ENCODE results near the gene GTPBP8.

GRCh38 chr3:112976953-112977352, 13.8 kb upstream of the GTPBP8 start:
- TF ChIP-seq, protein P1, sequence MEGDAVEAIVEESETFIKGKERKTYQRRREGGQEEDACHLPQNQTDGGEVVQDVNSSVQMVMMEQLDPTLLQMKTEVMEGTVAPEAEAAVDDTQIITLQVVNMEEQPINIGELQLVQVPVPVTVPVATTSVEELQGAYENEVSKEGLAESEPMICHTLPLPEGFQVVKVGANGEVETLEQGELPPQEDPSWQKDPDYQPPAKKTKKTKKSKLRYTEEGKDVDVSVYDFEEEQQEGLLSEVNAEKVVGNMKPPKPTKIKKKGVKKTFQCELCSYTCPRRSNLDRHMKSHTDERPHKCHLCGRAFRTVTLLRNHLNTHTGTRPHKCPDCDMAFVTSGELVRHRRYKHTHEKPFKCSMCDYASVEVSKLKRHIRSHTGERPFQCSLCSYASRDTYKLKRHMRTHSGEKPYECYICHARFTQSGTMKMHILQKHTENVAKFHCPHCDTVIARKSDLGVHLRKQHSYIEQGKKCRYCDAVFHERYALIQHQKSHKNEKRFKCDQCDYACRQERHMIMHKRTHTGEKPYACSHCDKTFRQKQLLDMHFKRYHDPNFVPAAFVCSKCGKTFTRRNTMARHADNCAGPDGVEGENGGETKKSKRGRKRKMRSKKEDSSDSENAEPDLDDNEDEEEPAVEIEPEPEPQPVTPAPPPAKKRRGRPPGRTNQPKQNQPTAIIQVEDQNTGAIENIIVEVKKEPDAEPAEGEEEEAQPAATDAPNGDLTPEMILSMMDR (IDR thresholded peaks at IDR 0.05; ENCODE audit: extremely low read depth in 1 of 2, insufficient read depth in 1 of 2, low read depth in 1 of 2, low read length in 2 of 2) = no peak
- TF ChIP-seq POLR2A (IDR thresholded peaks at IDR 0.05; ENCODE audit: low read depth, low read length) = no peak
- no peak for TF ChIP-seq POLR2AphosphoS5 (IDR thresholded peaks at IDR 0.05; ENCODE audit: insufficient read depth, low read depth, low read length)
- TF ChIP-seq, protein P2, sequence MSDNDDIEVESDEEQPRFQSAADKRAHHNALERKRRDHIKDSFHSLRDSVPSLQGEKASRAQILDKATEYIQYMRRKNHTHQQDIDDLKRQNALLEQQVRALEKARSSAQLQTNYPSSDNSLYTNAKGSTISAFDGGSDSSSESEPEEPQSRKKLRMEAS (IDR thresholded peaks at IDR 0.05; ENCODE audit: insufficient read depth, insufficient read length) = no peak
- no peak for TF ChIP-seq EZH2 (IDR thresholded peaks at IDR 0.05; ENCODE audit: borderline replicate concordance, low read depth, low read length, severe bottlenecking)
- TF ChIP-seq JUN (IDR thresholded peaks at IDR 0.05; ENCODE audit: borderline replicate concordance, insufficient read depth, insufficient read length, low read depth) = no peak

All from endothelial cell of umbilical vein (primary cell).